ENCODE results near the gene WDR81.
"Not testable (repeated sequence)": the region's sequence is repeated elsewhere in the genome, so short reads cannot be mapped to it uniquely, and the experiment has no call there.

WDR81 gene

DNA sequence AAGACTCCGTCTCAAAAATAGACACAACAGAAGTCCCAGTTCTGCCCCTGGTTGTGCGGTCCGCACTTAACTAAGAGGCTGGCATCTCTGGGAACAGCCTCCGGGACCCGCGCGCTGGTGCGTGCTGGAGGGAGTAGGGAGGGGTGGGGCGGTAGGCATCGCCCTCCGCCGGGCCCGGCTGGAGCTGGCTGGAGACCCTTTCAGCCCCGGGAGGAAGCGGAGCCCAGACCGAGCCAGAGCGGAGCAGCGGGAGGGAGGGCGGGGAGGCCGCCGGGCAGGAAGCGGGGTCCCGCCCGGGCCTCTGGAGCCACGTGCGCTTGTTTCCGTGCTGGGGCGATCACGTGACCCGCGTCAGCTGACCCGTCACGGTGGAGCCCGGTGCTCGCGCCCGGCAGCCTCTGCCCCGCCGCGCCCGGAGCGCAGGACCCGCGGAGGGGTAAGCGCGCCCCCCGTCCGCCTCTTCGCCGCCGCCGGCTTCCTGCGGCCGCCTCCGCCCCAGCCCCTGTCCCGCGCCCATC, at the start of gene WDR81:
WDR81 (plus strand) TSS at position 354 of the 518 bp plus-strand sequence. CDS start 256 bp downstream, outside the sequence.
- DNase-seq, result peak; percentile 84

DNA sequence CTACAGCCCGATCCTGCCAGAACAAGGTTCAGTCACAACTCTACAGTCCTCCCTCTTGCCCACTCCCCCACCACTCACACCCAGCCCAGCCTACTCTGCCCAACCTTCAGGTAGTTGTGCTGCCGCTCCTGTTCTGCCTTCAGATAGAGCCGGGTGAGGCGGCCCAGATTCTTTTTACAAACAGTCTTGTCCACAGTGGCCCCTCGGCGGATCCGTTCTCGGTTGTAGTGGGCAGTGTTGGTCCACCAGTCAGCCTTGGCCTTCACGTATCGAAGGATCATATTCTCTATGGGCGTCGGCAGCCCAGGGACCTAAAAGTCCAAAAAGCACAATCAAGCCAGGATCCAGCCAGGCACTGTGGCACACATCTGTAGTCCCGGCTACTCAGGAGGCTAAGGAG, 48.1 kb upstream of the WDR81 start:
- DNase-seq, result no peak

- DNase-seq, result no peak
These were observed 41.0 kb upstream of the WDR81 start for GRCh38 chr17:1683459-1683858.

DNA sequence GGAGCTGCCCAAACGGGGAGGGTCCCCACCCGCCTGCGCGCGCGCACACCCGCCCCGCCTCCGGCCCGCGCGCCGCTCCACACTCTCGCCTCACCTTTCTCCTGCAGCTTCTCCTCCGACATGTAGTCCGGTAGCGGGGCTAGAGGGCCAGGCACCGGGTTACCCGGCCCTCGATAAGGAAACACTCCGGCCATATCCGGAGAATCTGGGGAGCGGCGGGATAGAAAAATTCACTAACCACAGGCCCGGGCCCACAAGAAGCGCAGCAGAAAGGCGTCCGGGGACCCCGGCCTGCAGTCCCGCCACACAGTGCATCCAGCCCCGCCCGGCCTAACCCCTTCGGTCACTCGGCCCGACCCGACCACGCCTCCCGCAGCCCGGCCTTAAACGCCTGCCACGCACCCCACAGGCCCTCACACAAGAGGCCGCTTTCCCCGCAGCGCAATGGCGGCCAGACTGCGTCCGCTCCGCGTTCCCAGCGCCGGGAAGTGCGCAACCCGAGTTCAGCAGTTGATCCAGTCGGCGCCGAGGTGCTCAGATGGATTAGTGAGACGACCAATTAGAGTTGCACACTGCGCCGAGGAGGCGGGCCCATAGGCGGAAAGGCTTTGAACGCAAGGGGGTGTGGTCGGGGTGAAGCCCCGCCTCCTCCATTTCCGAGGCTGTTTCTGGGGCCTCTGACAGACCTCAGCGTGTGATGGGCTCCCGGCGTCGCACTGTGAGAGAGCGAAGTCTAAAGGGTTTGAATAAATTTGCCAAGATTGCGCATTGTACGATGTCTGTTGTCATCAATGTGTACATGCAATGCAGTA, 39.9 kb upstream of the WDR81 start, which contains the start of gene PRPF8:
PRPF8 (minus strand) TSS at position 490 of the 812 bp plus-strand sequence; CDS start at position 194, 296 bp downstream.
- DNase-seq, result peak; percentile 99

- DNase-seq, result no peak
These were observed 38.4 kb upstream of the WDR81 start for GRCh38 chr17:1686086-1686485.

DNA sequence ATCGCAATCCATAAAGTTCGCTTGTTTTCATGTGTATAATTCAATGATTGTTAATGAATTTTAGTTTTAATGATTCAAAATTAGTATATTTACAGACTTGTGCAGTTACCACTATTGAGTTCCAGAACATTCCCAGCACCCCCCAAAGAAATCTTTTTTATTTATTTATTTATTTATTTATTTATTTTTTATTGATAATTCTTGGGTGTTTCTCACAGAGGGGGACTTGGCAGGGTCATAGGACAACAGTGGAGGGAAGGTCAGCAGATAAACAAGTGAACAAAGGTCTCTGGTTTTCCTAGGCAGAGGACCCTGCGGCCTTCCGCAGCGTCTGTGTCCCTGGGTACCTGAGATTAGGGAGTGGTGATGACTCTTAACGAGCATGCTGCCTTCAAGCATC, 36.1 kb upstream of the WDR81 start:
- not testable (repeated sequence) for DNase-seq

DNA sequence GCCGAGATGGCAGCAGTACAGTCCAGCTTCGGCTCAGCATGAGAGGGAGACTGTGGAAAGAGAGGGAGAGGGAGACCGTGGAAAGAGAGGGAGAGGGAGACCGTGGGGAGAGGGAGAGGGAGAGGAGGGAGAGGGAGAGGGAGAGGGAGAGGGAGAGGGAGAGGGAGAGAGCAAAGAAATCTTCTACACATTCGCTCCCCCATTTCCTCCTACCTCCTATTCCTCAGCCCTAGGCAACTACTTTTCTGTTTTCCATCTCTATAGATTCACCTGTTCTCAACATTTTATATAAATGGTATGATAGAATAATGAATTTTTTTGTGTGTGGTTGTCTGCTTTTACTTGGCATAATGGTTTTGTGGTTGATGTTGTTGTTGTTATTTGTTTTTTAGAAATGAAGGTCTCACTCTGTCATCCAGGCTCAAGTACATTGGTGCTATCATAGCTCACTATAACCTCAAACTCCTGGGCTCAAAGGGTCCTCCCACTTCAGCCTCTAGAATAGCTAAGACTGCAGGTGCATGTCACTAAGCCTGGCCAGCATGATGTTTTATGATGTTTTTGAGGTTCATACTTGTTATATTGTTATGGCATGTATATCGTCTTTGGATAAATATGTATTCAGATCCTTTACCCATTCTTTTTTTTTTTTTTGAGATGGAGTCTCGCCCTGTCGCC, 33.8 kb upstream of the WDR81 start:
- DNase-seq, result no peak

DNA sequence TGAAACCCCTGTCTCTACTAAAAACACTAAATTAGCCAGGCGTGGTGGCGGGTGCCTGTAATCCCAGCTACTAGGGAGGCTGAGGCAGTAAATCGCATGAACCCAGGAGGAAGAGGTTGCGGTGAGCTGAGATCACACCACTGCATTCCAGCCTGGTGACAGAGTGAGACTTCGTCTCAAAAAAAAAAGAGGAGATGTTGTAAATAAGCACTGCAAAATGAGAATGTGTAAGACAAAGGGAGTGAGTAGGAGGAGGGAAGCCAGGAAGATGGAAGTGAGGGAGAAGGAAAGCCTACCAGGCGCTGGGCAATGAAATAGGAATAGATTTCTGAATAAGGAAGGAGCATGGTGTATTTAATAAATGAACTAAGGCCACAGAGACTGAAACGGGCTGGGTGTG, 31.2 kb upstream of the WDR81 start:
- DNase-seq, result no peak

DNA sequence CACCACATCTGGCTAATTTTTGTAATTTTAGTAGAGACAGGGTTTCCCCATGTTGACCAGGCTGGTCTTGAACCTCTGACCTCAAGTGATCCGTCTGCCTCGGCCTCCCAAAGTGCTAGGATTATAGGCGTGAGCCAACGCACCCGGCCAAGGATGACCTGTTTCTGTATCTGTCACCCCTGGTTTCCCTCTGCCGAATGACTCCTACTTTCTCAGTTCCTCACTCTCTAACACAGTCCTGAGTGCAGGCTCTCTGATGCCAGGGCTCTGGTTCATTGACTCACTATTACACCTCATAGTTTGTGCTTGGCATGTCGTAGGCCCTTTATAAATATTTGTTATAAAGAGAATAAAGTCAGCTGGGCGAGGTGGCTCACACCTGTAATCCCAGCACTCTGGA, 29.1 kb upstream of the WDR81 start:
- DNase-seq, result no peak

- DNase-seq, result no peak
These were observed 26.8 kb upstream of the WDR81 start for GRCh38 chr17:1697681-1698080.

DNA sequence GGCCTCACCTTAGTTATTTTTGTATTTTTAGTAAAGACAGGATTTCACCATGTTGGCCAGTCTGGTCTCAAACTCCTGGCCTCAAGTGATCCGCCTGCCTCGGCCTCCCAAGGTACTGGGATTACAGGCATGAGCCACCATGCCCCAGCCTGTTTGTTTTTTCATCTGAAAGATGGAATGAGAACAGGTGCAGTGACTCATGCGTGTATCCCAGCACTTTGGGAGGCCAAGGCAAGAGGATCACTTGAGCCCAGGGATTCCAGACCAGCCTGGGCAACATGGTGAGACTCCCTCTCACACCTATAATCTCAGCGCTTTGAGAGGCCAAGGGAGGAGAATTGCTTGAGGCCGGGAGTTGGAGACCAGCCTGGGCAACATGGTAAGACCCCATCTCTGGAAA, 24.6 kb upstream of the WDR81 start:
- DNase-seq, result not testable (repeated sequence)

- no peak for DNase-seq
These were observed 21.4 kb upstream of the WDR81 start for GRCh38 chr17:1703063-1703462.

DNA sequence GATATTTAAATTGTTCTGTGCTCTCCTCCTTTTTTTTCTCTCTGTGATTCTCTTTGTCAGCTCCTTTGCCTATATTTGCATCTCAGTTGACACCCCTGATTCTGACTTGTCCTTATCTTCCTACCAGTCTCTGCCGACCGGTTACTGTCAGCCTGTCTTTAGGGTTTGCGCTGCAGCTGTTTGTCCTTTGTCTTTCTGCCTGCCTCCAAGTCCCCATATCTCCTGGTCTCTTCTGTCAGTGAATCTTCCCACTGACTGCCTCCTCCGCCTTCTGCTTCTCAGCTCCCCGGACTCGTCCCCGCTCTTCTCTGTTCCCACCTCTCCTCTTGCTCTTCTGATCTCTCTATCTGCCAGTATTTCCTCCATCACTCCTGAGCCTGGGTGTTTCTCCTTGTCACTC, 19.5 kb upstream of the WDR81 start:
- DNase-seq, result no peak

- DNase-seq, result peak; percentile 39
These were observed 17.4 kb upstream of the WDR81 start for GRCh38 chr17:1707107-1707506.

DNA sequence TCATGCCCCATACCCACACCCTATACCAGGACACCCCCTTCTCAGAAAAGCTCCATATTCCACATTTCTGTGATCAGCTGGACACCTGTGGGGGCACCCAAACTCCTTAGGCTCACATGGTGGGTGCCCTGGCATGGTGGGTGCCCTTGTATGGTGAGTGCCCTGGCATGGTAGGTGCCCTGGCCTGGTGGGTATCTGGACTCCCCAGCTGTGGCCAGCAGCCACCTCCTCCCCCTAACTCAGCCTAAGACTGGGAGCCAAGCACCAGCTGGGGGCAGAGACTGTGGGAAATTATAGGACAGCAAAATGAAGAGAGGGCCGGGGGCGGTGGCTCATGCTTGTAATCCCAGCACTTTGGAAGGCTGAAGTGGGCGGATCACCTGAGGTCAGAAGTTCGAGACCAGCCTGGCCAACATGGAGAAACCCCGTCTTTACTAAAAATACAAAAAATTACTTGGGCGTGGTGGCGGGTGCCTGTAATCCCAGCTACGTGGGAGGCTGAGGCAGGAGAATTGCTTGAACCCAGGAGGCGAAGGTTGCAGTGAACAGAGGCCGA, 15.6 kb upstream of the WDR81 start:
- DNase-seq, result not testable (repeated sequence)

DNA sequence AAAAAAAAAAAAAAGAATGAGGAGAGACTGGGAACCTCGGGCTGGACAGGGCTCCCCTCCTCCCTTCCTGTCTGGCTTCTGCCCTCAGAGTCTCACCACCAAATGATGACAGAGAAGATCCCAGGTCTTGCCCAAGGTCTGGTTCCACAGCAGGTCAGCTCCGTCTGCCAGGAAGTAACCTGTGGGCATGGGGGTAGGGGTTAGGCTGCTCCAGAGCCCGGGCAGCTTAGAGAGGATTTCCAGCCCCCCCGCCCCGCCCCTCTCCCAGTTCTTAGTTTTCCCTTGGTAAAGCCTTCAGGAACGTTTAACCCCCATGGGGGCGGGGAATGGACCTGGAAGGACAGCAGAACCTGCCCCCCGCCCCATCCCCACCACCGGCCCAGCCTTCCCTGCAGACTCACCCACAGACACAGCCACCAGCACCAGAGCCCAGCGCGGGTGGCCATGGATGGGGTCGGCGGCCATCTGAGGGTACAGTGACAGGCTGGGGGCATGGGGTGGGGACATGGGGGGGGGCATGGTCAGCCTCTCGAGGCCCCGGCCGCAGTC, 15.0 kb upstream of the WDR81 start:
- no peak for DNase-seq

DNA sequence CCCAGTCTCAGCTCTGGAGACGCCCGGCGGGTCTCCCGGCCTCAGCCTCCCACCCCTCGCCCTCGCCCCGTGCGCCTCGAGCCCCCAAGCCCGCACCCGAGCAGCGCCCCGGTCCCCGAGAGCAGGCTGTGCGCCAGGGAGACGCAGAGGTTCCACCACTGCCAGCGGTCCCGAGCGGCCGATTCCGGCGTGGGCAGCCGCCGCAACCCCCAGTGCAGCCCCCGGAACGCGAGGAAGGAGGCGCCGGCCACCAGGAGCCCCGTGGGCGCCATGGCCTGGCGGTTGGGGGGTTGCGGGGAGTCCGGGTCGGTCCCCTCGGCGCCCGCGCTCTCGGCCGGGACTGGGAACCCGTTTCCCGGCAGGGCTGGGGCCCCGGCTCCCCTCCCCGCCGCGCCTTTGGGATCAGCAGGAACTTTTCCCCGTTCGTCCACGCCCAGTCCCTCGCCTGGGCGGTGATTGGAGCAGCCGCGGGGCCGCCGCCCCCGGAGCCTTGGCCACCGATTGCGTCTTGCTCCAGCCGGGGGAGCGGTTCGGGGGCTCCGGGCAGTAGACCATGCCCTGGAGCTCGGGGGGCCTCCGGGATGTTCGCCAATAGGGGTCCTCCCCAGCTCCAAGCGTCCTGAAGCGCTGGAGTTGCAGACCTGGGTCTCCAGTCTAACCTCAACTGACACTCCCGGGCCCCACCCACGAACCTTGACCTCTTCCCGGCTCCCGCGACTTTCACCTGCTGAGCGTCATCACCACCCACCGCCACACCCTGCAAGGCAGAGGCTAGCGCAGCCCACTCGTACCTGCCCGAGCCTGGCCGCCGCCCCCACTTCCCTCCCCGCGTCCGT, 14.3 kb upstream of the WDR81 start, which contains the start of gene TLCD2:
TLCD2 (minus strand) TSS at position 407 of the 836 bp plus-strand sequence; CDS start at position 272, 135 bp downstream.
- DNase-seq, result no peak

DNA sequence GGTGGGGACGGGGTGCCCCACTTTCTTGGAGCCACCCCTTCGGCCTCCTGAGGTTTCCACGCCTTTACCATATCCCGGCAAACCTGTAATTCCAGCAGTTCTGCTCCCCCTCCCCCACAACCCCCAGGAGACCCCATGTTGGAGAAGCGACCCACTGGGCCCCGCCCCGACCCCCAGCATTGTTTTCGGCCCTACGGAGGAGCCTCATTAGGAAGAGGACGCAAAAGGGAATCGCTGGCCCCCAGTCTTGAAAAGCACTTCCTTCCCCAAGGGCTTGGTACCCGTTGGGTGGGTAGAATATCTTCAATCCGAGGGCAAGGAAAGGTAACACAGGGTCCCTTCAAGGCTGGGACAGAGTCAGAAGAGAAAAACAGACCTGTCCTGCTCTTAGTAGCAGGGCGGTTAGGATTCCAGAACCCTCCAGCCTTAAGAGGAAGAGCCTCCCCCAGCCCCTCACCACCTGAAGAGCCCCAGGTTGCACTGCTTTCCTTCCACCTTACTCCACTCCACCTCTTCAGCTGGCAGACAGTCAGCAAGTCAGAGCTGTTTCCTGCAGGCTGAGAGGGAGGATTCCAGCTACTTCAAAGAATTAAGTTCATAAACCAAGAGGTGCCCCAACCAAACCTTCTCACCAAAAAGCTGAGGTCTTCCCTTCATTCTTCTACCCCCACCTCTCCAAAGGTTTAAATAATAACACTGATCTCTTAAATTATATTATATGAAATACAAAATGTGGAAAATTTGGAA, 13.5 kb upstream of the WDR81 start:
- no peak for DNase-seq

DNA sequence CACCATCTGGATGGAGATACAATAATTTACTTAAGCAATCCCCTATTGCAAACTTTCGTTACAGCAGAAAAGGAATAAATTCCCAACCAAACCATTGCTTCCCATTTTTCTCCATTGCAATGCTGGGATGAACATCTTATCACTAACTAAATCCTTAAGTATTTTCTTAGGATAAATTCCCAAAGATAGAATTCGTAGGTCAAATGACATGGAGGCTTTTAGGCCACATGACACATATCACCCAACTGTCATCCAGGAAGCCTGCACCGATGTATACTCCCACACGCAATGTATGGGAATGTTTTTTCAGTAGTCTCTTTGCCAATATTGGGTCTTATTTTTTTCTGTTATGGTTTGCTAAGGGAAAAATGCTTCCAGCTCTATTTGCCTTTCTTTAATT, 12.7 kb upstream of the WDR81 start:
- DNase-seq, result no peak

GRCh38 chr17:1712271-1712670, 12.2 kb upstream of the WDR81 start:
- no peak for DNase-seq

DNA sequence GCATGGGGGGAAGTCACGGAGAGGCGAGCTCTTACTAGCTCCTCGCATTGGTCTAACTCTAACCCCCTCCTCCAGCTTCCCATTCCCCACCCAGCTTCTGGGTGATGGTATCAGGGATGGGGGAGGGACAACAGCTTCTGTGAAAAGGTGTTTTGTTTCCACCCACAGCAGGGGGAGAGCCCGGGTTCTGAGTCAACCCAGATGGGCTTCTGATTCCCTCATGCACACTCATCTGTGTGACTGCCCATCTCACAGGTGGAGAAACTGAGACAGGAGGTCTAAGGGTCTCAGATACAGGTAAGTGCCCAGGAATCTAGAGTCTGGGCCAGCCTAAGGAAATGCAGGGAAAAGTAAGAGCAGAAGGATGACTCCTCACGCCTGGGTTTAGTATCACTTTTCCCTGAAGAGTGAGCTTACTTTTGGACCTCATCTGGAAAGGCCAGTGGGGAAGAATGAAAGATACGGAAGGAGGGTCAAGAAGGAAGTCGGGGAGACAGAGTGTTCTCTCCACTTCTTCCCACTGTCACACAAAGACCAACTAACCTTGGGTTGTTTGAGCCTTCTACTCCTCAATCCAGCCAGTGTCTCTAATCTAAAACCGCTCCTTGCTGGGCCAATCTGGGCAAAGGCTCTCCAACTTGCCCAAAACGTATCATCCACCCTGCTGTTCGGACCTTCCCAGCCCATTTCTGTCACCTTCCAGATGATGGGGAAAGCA, 11.2 kb upstream of the WDR81 start:
- DNase-seq, result no peak
